ENCODE results near the gene ZSCAN22. TPM values are rescaled to one million over a fixed set of nuclear protein-coding genes. Genes with fewer than 3 reads are reported as not detected.

ZSCAN22 gene
- total RNA-seq, 2 donors from 2014 or later = 2.7 to 4.1 TPM

DNA sequence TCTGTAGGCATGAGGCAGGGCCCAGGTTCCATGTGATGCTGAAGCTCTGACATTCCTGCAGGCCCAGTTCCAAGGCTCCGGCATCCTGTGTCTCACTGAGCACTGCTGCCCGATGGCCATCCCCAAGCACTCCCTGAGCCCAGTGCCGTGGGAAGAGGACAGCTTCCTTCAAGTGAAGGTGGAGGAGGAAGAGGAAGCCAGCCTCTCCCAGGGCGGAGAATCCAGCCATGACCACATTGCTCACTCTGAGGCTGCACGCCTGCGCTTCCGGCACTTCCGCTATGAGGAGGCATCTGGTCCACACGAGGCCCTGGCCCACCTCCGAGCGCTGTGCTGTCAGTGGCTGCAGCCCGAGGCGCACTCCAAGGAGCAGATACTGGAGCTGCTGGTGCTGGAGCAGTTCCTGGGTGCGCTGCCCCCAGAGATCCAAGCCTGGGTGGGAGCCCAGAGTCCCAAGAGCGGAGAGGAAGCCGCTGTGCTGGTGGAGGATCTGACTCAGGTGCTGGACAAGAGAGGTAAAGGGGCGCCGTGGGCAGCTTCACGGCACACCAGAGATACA is 8.0 kb downstream of the ZSCAN22 start:
- no peak for TF ChIP-seq POLR2AphosphoS5 (IDR thresholded peaks at IDR 0.05)
- TF ChIP-seq POLR2A (IDR thresholded peaks at IDR 0.05) = no peak
- no peak for TF ChIP-seq CTCF (IDR thresholded peaks at IDR 0.05)

GRCh38 chr19:58335630-58336029 is 8.8 kb downstream of the ZSCAN22 start:
- no peaks in the 10 kb centered on the region for H3K9me3 ChIP-seq
- TF ChIP-seq CTCF (IDR thresholded peaks at IDR 0.05) (no peak), POLR2AphosphoS5 (IDR thresholded peaks at IDR 0.05) (no peak), POLR2A (IDR thresholded peaks at IDR 0.05) (no peak)
- no peak for DNase-seq (ENCODE audit: low spot score)
- intact Hi-C loops (cut with DNase I) = no loop called here
- H3K27ac ChIP-seq = no peak overlapping the region
- no peaks in the 10 kb centered on the region for H3K4me1 ChIP-seq (replicated peaks)
- peaks cover 0 to 4% of the 10 kb centered on the region in 2 donors for H3K36me3 ChIP-seq
- H3K27me3 ChIP-seq (replicated peaks; ENCODE audit: insufficient read depth) = no peaks in the 10 kb centered on the region
- H3K4me3 ChIP-seq = no peak overlapping the region
- 82% methylated on average over 3 of the region's 3 CpGs for WGBS

More for the DNA sequence above, 8.0 kb downstream of the ZSCAN22 start:
- no peaks in the 10 kb centered on the region for H3K27me3 ChIP-seq (replicated peaks; ENCODE audit: insufficient read depth)
- H3K27ac ChIP-seq = no peak overlapping the region
- intact Hi-C loops (cut with DNase I) = no loop called here
- H3K4me1 ChIP-seq (replicated peaks) = no peaks in the 10 kb centered on the region
- no peak for DNase-seq (ENCODE audit: low spot score)
- peaks cover 0 to 4% of the 10 kb centered on the region in 2 donors for H3K36me3 ChIP-seq
- no peak overlapping the region for H3K4me3 ChIP-seq
- no peaks in the 10 kb centered on the region for H3K9me3 ChIP-seq
- WGBS = 91% methylated on average over 19 of the region's 19 CpGs

DNA sequence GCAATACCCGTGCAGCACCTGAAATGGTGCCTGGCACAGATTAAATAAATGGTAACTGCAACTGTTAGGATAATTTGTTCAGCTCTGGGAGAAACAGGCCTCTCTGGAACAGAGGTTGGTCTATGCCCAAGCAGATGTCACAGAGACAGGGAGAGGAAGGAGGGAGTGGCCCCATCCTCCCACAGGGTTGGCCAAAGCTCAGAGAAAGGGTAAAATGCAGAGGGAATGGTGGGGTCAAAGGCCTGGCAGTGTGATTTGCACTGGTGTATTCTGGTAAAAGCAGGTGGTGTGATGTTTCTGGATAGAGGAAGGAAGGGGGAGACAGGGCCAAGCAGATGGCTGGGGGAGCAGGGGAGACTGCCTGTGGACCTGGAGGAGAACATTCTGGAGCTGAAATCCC is 9.4 kb downstream of the ZSCAN22 start:
- Histone ChIP-seq H3K4me3 (no peak overlapping the region), H3K27ac (no peak overlapping the region), H3K36me3 (peaks cover 0 to 4% of the 10 kb centered on the region in 2 donors), H3K4me1 (replicated peaks) (no peaks in the 10 kb centered on the region), H3K27me3 (replicated peaks; ENCODE audit: insufficient read depth) (no peaks in the 10 kb centered on the region), H3K9me3 (no peaks in the 10 kb centered on the region)
- intact Hi-C loops (cut with DNase I) = no loop called here
- WGBS = 91% methylated on average over 1 of the region's 1 CpG
- no peak for DNase-seq (ENCODE audit: low spot score)
- TF ChIP-seq POLR2A (IDR thresholded peaks at IDR 0.05) (no peak), CTCF (IDR thresholded peaks at IDR 0.05) (no peak), POLR2AphosphoS5 (IDR thresholded peaks at IDR 0.05) (no peak)

DNA sequence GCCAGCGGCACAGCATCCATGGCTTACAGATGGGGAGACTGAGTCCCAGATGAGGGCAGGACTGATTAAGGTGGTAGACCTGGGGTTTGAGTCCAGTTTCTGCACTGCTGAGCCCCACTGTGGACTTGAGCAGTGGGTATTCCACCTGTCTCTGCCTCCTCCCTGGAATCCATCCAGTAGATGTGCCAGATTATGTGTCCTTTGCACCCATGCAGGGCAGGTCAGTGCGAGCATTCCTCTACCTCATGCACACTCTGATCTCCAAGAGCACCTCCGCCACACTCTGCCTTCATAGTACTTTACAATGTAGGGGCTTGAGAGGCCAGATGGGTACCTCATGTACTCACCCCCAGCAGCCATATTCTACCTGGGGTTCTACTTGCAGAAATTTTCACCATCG is 10.0 kb downstream of the ZSCAN22 start:
- DNase-seq (ENCODE audit: low spot score) = no peak
- intact Hi-C loops (cut with DNase I) = no loop called here
- H3K27ac ChIP-seq = no peak overlapping the region
- no peak for TF ChIP-seq POLR2AphosphoS5 (IDR thresholded peaks at IDR 0.05)
- no peak for TF ChIP-seq CTCF (IDR thresholded peaks at IDR 0.05)
- no peak for TF ChIP-seq POLR2A (IDR thresholded peaks at IDR 0.05)
- peaks cover 0 to 4% of the 10 kb centered on the region in 2 donors for H3K36me3 ChIP-seq
- H3K4me1 ChIP-seq (replicated peaks) = no peaks in the 10 kb centered on the region
- H3K9me3 ChIP-seq = no peaks in the 10 kb centered on the region
- H3K27me3 ChIP-seq (replicated peaks; ENCODE audit: insufficient read depth) = no peaks in the 10 kb centered on the region
- H3K4me3 ChIP-seq = no peak overlapping the region
- 95% methylated on average over 4 of the region's 4 CpGs for WGBS

DNA sequence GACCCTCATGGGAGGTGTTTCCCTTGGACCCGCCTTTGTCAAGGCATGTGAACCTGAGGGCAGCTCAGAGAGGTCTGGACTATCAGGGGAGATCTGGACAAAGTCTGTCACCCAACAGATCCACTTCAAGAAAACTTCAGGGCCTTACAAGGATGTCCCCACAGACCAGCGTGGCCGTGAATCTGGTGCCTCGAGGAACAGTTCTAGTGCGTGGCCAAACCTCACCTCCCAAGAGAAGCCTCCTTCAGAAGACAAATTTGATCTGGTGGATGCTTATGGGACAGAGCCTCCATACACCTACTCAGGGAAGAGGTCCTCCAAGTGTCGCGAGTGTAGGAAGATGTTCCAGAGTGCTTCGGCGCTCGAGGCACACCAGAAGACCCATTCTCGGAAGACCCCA is 11.5 kb downstream of the ZSCAN22 start:
- no peak overlapping the region for H3K27ac ChIP-seq
- 98% methylated on average over 11 of the region's 11 CpGs for WGBS
- no peaks in the 10 kb centered on the region for H3K27me3 ChIP-seq (replicated peaks; ENCODE audit: insufficient read depth)
- DNase-seq (ENCODE audit: low spot score) = no peak
- no peak for TF ChIP-seq POLR2AphosphoS5 (IDR thresholded peaks at IDR 0.05)
- TF ChIP-seq POLR2A (IDR thresholded peaks at IDR 0.05) = no peak
- TF ChIP-seq CTCF (IDR thresholded peaks at IDR 0.05) = no peak
- intact Hi-C loops (cut with DNase I) = no loop called here
- H3K36me3 ChIP-seq = peaks cover 0 to 4% of the 10 kb centered on the region in 2 donors
- H3K4me1 ChIP-seq (replicated peaks) = no peaks in the 10 kb centered on the region
- H3K4me3 ChIP-seq = no peak overlapping the region
- H3K9me3 ChIP-seq = no peaks in the 10 kb centered on the region
